OCI-LY1 (cell line): ENCODE data around the gene C11orf21.

Experiments
- H2AFZ ChIP-seq: fragments of 200-600 bp; sonication (generic), shearing (Covaris generic); 2 replicates; pipeline ENCODE4 v1.6.0; 2014; ENCODE audit warnings: antibody characterized with exemption, mild to moderate bottlenecking, low read length
- H3F3A ChIP-seq: fragments of 200-600 bp; sonication (generic), shearing (Covaris generic); 2 replicates; pipeline ENCODE4 v1.6.0; 2014; ENCODE audit warnings: mild to moderate bottlenecking, antibody characterized with exemption, low read length, moderate library complexity; ENCODE audit not compliant: insufficient read depth
- H3K27ac ChIP-seq: fragments of 200-600 bp; sonication (generic); 2 replicates; pipeline ENCODE4 v1.5.1; 2014; ENCODE audit warnings: low read length, mixed run types, mild to moderate bottlenecking, low read depth; ENCODE audit not compliant: poor library complexity, severe bottlenecking
- H3K27me3 ChIP-seq: fragments of 200-600 bp; sonication (generic); 2 replicates; pipeline ENCODE4 v1.6.0; 2014; ENCODE audit warnings: antibody characterized with exemption, mild to moderate bottlenecking, low read length, moderate library complexity; ENCODE audit not compliant: insufficient read depth
- H3K36me3 ChIP-seq: fragments of 200-600 bp; sonication (generic); 2 replicates; pipeline ENCODE4 v1.6.1; 2014; ENCODE audit warnings: mild to moderate bottlenecking, antibody characterized with exemption, low read length, moderate library complexity, mixed read lengths; ENCODE audit not compliant: insufficient read depth
- H3K4me1 ChIP-seq: fragments of 200-600 bp; sonication (generic); 2 replicates; pipeline ENCODE4 v1.5.1; 2014; ENCODE audit warnings: mild to moderate bottlenecking, low read length, moderate library complexity; ENCODE audit not compliant: insufficient read depth, severe bottlenecking
- H3K4me2 ChIP-seq: fragments of 200-600 bp; sonication (generic), shearing (Covaris generic); 2 replicates; pipeline ENCODE4 v1.6.1; 2014; ENCODE audit warnings: low read length
- H3K4me3 ChIP-seq: fragments of 200-600 bp; sonication (generic); 2 replicates; pipeline ENCODE4 v1.5.1; 2014; ENCODE audit warnings: low read length, low read depth, mild to moderate bottlenecking, mixed read lengths; ENCODE audit not compliant: poor library complexity, severe bottlenecking
- H3K79me2 ChIP-seq: fragments of 200-600 bp; shearing (Covaris generic); 2 replicates; pipeline ENCODE4 v1.6.1; 2016; ENCODE audit warnings: mixed run types, low read length, mixed read lengths; ENCODE audit not compliant: insufficient read depth
- H3K9ac ChIP-seq: fragments of 200-600 bp; sonication (generic), shearing (Covaris generic); 2 replicates; pipeline ENCODE4 v1.6.1; 2014; ENCODE audit warnings: mild to moderate bottlenecking, low read length, mixed read lengths
- H3K9me2 ChIP-seq: fragments of 200-600 bp; sonication (generic), shearing (Covaris generic); 2 replicates; pipeline ENCODE4 v1.6.1; 2014; ENCODE audit warnings: low read depth, mild to moderate bottlenecking, low read length, mixed read lengths
- H3K9me3 ChIP-seq: fragments of 200-600 bp; shearing (Covaris generic); 2 replicates; pipeline ENCODE4 v1.6.1; 2014; ENCODE audit warnings: low read length, mixed read lengths
- H4K20me1 ChIP-seq: fragments of 200-600 bp; sonication (generic), shearing (Covaris generic); 2 replicates; pipeline ENCODE4 v1.6.0; 2016; ENCODE audit warnings: mild to moderate bottlenecking, low read length; ENCODE audit not compliant: insufficient read depth
- EZH2 ChIP-seq: fragments of 200-600 bp; sonication (generic), shearing (Covaris generic); IDR thresholded peaks from 2 replicates; pipeline ENCODE4 v1.8.0; 2017; ENCODE audit warnings: borderline replicate concordance, mixed run types, mild to moderate bottlenecking, antibody characterized with exemption, low read length, moderate library complexity, mixed read lengths
- TF ChIP-seq, protein P1 (sequence below): fragments of 200-600 bp; sonication (generic), shearing (Covaris generic); IDR thresholded peaks from 2 replicates; pipeline ENCODE4 v1.5.1; 2017; ENCODE audit warnings: mild to moderate bottlenecking, antibody characterized with exemption, low read length, moderate library complexity, mixed read lengths

Gene C11orf21

DNA sequence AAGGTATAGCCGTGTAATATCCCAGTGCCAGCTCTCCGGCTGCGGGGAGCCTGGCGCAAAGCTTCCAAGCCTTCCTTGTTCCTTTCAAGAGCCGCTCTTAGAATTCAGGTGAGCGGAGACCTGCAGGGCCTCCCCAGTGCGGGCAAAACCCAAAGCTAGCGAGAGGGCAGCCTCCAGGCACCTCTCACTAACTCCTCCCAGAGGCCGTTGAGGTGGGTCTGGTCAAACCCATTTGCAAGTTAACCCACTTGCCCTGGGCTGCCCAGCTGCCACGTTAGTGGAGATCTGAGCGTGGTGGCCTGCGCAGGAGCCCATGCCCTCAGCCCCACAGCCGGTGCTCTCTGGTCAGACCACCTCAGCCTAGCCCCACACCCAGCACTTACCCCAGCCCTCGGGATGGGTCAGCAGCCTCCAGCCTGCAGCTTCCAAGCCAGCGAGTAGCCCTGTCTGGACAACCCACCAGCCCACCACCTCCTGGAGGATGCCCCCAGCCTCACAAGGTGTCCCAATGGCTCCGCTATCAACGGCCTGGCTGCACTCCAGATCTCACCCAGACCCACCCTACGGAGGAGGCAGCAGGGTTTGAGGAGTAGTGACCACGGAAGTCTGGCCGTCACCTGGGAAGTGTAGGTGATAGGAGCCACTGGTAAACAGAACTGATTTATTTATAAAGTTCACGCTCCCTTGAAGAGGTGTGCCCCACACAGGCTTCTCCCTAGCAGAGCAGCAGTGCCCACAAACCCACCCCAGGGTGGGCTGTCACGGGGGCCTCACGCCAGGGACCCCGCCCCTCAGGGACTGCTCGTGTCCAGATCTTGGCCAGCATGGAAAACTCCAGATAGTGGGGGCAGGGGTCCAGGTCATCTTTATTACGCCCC lies 33.6 kb downstream of the C11orf21 start:
- no peak overlapping the region for H3K4me2 ChIP-seq
- H3K9ac ChIP-seq, result no peak overlapping the region
- no peaks in the 10 kb centered on the region for H3K27me3 ChIP-seq
- H3K9me3 ChIP-seq, result no peaks in the 10 kb centered on the region
- no peaks in the 10 kb centered on the region for H3K36me3 ChIP-seq
- TF ChIP-seq, protein P1, sequence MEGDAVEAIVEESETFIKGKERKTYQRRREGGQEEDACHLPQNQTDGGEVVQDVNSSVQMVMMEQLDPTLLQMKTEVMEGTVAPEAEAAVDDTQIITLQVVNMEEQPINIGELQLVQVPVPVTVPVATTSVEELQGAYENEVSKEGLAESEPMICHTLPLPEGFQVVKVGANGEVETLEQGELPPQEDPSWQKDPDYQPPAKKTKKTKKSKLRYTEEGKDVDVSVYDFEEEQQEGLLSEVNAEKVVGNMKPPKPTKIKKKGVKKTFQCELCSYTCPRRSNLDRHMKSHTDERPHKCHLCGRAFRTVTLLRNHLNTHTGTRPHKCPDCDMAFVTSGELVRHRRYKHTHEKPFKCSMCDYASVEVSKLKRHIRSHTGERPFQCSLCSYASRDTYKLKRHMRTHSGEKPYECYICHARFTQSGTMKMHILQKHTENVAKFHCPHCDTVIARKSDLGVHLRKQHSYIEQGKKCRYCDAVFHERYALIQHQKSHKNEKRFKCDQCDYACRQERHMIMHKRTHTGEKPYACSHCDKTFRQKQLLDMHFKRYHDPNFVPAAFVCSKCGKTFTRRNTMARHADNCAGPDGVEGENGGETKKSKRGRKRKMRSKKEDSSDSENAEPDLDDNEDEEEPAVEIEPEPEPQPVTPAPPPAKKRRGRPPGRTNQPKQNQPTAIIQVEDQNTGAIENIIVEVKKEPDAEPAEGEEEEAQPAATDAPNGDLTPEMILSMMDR, result no peak
- TF ChIP-seq EZH2, result no peak
- no peak overlapping the region for H2AFZ ChIP-seq
- no peak overlapping the region for H3K4me3 ChIP-seq
- no peaks in the 10 kb centered on the region for H4K20me1 ChIP-seq
- no peaks in the 10 kb centered on the region for H3K4me1 ChIP-seq
- H3K27ac ChIP-seq, result no peak overlapping the region
- H3K9me2 ChIP-seq, result no peaks in the 10 kb centered on the region
- H3F3A ChIP-seq, result no peaks in the 10 kb centered on the region
- H3K79me2 ChIP-seq, result no peaks in the 10 kb centered on the region

DNA sequence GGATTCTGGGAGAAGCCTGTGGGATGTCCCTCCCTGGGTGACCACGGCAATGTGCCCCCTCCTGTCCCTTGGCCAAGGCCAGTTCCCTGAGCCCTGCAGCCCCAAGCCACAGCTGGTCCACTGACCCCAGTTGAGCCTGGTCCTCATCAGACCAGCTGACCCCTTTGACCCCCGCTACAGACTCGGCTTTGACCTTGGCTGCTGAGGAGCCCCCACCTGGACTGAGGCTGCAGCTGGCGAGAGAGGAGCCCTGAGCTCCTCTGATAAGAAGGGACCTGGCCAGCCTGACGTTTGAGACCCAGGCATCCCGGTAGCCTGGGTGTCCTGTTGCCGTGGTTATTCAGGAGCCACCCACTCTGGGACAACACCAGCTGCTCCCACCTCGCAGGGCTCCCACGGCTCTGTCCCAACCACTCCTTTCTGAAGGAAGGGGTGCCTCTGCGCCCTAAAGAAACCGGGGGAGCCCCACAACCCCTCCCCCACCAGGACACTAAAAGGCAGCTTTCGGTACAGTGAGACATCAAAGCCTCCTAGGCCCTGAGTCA lies 34.3 kb downstream of the C11orf21 start:
- no peak overlapping the region for H3K4me3 ChIP-seq
- H3K9me3 ChIP-seq, result no peaks in the 10 kb centered on the region
- no peak overlapping the region for H2AFZ ChIP-seq
- H3K4me1 ChIP-seq, result no peaks in the 10 kb centered on the region
- H3K9ac ChIP-seq, result no peak overlapping the region
- no peak overlapping the region for H3K4me2 ChIP-seq
- H3K79me2 ChIP-seq, result no peaks in the 10 kb centered on the region
- no peaks in the 10 kb centered on the region for H3K9me2 ChIP-seq
- no peak for TF ChIP-seq EZH2
- TF ChIP-seq, protein P1, result no peak
- H4K20me1 ChIP-seq, result no peaks in the 10 kb centered on the region
- no peaks in the 10 kb centered on the region for H3K27me3 ChIP-seq
- no peaks in the 10 kb centered on the region for H3K36me3 ChIP-seq
- H3F3A ChIP-seq, result no peaks in the 10 kb centered on the region
- H3K27ac ChIP-seq, result no peak overlapping the region

DNA sequence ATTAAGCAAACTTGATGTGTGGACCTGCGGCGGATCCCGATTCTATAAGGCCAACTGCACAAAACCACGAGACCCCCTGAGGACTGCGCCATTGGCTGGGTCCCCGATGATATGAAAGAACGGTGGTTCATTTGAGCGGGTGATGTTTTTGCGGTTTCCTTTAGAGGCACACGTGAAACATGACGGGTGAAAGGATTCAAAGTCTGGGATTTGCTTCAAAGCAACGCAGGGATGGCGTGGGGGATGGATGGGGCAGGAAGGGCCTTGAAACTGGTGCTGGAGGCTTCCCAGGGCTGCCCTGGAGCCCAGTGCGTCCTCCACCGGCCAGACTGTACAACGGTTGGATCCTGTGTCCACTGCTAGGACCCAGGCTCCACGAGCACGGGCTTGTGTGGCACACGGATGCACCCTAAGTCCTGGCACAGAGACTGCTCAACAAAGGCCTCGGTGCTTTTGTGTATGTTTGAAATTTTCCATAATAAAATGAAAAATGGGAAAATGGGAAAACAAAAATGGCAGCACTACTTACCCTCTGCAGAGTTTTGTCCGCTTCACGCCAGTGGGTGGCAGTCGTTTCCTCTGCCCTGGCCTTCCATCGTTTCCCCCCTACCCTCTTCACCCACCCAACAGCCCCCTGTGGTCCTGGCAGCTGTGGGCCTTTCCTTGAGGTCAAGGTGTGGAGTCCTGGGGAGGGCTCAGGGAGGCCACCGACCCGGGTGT lies 35.0 kb downstream of the C11orf21 start:
- no peaks in the 10 kb centered on the region for H3K27me3 ChIP-seq

More for the DNA sequence above, 35.0 kb downstream of the C11orf21 start:
- Histone ChIP-seq H3K4me2 (no peak overlapping the region), H4K20me1 (no peaks in the 10 kb centered on the region), H3K27ac (no peak overlapping the region), H3K9me2 (no peaks in the 10 kb centered on the region), H3K9ac (no peak overlapping the region), H3K36me3 (no peaks in the 10 kb centered on the region), H3K4me1 (no peaks in the 10 kb centered on the region), H3F3A (no peaks in the 10 kb centered on the region), H2AFZ (no peak overlapping the region), H3K79me2 (no peaks in the 10 kb centered on the region), H3K4me3 (no peak overlapping the region), H3K9me3 (no peaks in the 10 kb centered on the region)
- TF ChIP-seq EZH2, result no peak
- TF ChIP-seq, protein P1, result no peak
